ENCODE data around the gene CLEC3B.
"Not testable (repeated sequence)": the region's sequence is repeated elsewhere in the genome, so short reads cannot be mapped to it uniquely, and the experiment has no call there.

CLEC3B gene

GRCh38 chr3:45066109-45066801 lies 40.2 kb downstream of the CLEC3B start:
- DNase-seq (ENCODE audit: low spot score), result no peak

- DNase-seq (ENCODE audit: low spot score), result no peak
Observed at GRCh38 chr3:45067486-45067885, 41.4 kb downstream of the CLEC3B start.

DNA sequence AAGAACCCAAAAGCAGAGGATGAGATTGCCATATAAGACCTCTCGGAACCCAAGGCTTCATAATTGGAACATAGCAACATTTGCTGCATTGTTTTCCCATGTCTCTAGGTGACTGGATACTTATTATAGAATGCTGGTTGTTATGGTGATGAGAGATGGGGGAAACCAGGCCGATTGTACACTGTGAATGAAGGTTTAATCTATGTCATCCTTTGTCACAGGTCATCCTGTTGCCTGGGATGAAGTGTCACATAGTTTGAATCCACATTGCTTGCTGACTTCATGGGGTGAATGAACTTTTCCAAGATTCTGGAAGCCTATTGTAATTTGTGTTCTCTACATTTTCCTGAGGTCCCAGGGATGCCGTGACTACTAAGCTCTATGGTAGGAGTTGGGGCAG lies 41.8 kb downstream of the CLEC3B start:
- no peak for DNase-seq (ENCODE audit: low spot score)

DNA sequence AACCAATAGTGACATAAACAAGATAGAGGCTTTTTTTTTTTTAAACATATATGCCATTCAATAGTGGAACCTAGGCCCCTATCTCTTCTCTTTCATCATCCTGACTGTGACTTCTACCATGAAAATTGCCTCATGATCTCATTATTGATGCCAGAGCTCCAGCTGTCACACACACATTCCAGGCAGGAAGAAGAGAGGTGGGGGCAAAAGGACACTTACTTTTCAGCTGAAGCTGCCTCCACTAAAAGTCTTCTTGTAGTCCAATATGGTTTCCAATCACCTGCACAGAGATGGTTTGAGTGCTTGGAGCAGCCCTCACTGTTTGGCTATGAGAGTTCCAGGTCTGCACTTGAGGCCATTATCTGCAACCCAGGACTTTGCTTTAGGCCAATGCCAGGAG lies 45.0 kb downstream of the CLEC3B start:
- DNase-seq (ENCODE audit: low spot score), result no peak

- peak; percentile 78 for DNase-seq (ENCODE audit: low spot score)
Observed at GRCh38 chr3:45075821-45076625, 49.9 kb downstream of the CLEC3B start.

GRCh38 chr3:45078256-45078655 lies 52.2 kb downstream of the CLEC3B start:
- not testable (repeated sequence) for DNase-seq (ENCODE audit: low spot score)

- DNase-seq (ENCODE audit: low spot score), result no peak
Observed at GRCh38 chr3:45078910-45079522, 52.9 kb downstream of the CLEC3B start.

DNA sequence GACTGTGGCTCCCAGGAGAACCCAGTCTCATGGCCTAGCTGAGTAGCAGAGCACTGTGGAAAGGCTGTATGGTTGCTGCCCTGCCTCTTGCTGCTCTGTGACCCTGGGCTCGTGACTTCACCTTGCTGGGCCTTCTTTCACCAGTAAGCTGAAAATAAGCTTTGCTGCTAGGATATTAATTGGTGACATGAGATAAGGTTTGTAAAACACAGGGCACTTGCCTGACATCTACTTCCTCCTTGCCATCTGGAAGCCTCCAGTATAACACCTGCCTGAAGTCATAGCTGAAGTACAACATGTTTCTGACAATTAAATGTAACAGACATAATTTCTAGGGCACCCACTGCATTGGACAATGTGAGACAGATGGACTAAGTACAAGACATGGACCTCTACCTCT lies 53.6 kb downstream of the CLEC3B start:
- no peak for DNase-seq (ENCODE audit: low spot score)

GRCh38 chr3:45080824-45081223 lies 54.7 kb downstream of the CLEC3B start:
- no peak for DNase-seq (ENCODE audit: low spot score)

GRCh38 chr3:45081506-45082141 lies 55.5 kb downstream of the CLEC3B start:
- DNase-seq (ENCODE audit: low spot score), result no peak

- no peak for DNase-seq (ENCODE audit: low spot score)
Observed at GRCh38 chr3:45082142-45082538, 56.0 kb downstream of the CLEC3B start.

GRCh38 chr3:45083023-45083422 lies 56.9 kb downstream of the CLEC3B start:
- no peak for DNase-seq (ENCODE audit: low spot score)

GRCh38 chr3:45084361-45084760 lies 58.3 kb downstream of the CLEC3B start:
- DNase-seq (ENCODE audit: low spot score), result no peak

- no peak for DNase-seq (ENCODE audit: low spot score)
Observed at GRCh38 chr3:45084820-45085816, 59.0 kb downstream of the CLEC3B start.
